ENCODE data around the gene RCOR1.

- TF ChIP-seq CTCF (IDR thresholded peaks at IDR 0.05; ENCODE audit: insufficient read depth, low read length) (no peak), POLR2AphosphoS5 (IDR thresholded peaks at IDR 0.05; ENCODE audit: low read depth) (no peak), REST (IDR thresholded peaks at IDR 0.05; ENCODE audit: insufficient replicate concordance, low read depth) (no peak), GABPA (IDR thresholded peaks at IDR 0.05; ENCODE audit: low read depth) (no peak), SPI1 (IDR thresholded peaks at IDR 0.05; ENCODE audit: borderline replicate concordance, low read depth) (no peak)
These were observed 5.9 kb upstream of the RCOR1 start for GRCh38 chr14:102586420-102587104.

Data from HL-60 (cell line).